GM12878 (cell line): Measurements from ENCODE around the gene TTC9C. TPM values are rescaled to one million over a fixed set of nuclear protein-coding genes. Genes with fewer than 3 reads are reported as not detected.

ENCODE experiments used
- CHD4 ChIP-seq: fragments of 200-600 bp; sonication (generic); IDR thresholded peaks from 2 replicates; pipeline ENCODE4 v1.6.1; 2016; ENCODE audit warnings: mild to moderate bottlenecking
- polyA plus RNA-seq, 11 experiments: library from polyadenylated mRNA; depleted of rRNA in 4 of 11; unstranded in 6 of 11; stranded (reverse) in 5 of 11; fragments of >200 nt; fragmentation: Nextera tagmentation in 4 of 11; fragmentation: Illumina TruSeq in 1 of 11; extraction: Ambion mirVana in 4 of 11; extraction: Trizol in 1 of 11; gene quantifications; 1 replicate in 1 of 11; 2 replicates in 10 of 11; pipeline versions ENCODE4 v1.2.1 to v1.2.3, GENCODE V29; 2011 to 2016; ENCODE audit warnings: inconsistent platforms in 2 of 11, missing spikeins in 2 of 11, low read depth in 1 of 11
- total RNA-seq, 4 experiments: library from RNA; depleted of rRNA in 3 of 4; stranded (reverse); fragments of >200 nt in 3 of 4; fragmentation: Illumina TruSeq in 1 of 4; extraction: Trizol in 1 of 4; gene quantifications; 2 replicates each; pipeline versions ENCODE4 v1.2.1 to v1.2.3, GENCODE V29; 2013 to 2021
- TF ChIP-seq, protein P1 (sequence below): fragments of 450-650 bp; formaldehyde crosslinking; IDR thresholded peaks from 2 replicates; pipeline ENCODE4 v1.4.0; 2020; ENCODE audit warnings: mild to moderate bottlenecking, moderate library complexity
- TF ChIP-seq, protein P2 (sequence below): fragments of 450-650 bp; conservative IDR thresholded peaks from 2 replicates; pipeline ENCODE4 v1.6.1; 2017; ENCODE audit warnings: mild to moderate bottlenecking, moderate library complexity

TTC9C gene
- total and polyA plus RNA-seq, 10 of the 15 experiments (the other 5 are each of a cell fraction or from before 2014, with no cell fraction given) = 42.0 to 72.3 (median 50.4) TPM

DNA sequence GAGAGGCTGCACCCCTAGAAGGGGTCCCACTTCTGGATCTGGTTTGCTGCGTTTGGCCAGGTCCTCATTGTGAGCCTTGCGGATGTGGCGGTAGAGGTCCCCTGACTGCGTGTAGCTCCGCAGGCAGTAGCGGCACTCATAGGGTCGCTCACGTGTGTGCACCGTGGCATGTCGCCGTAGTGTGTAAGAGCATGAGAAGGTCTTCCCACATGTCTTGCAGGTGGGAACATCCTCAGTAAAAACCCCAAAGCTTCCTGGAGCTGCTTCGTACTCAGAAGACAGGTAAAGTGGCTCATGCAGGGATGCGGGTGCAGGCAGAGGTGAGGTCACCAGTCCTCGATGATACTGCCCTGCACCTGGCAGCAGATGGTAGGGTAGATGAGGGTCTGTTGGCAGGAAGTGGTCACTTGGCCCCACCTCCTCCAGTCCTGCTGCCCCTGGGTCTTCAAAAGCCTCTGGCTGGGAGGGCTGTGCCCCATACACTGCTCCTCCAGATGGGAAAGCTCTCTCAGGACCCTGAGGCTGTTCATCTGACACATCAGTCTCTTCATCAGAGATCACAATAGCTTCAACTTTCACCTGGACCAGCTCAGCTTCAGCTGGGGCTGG, 24.0 kb downstream of the TTC9C start (continued):
- TF ChIP-seq, protein P1, sequence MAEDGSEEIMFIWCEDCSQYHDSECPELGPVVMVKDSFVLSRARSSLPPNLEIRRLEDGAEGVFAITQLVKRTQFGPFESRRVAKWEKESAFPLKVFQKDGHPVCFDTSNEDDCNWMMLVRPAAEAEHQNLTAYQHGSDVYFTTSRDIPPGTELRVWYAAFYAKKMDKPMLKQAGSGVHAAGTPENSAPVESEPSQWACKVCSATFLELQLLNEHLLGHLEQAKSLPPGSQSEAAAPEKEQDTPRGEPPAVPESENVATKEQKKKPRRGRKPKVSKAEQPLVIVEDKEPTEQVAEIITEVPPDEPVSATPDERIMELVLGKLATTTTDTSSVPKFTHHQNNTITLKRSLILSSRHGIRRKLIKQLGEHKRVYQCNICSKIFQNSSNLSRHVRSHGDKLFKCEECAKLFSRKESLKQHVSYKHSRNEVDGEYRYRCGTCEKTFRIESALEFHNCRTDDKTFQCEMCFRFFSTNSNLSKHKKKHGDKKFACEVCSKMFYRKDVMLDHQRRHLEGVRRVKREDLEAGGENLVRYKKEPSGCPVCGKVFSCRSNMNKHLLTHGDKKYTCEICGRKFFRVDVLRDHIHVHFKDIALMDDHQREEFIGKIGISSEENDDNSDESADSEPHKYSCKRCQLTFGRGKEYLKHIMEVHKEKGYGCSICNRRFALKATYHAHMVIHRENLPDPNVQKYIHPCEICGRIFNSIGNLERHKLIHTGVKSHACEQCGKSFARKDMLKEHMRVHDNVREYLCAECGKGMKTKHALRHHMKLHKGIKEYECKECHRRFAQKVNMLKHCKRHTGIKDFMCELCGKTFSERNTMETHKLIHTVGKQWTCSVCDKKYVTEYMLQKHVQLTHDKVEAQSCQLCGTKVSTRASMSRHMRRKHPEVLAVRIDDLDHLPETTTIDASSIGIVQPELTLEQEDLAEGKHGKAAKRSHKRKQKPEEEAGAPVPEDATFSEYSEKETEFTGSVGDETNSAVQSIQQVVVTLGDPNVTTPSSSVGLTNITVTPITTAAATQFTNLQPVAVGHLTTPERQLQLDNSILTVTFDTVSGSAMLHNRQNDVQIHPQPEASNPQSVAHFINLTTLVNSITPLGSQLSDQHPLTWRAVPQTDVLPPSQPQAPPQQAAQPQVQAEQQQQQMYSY (CRISPR knock-in tag) = no peak
- TF ChIP-seq CHD4 = no peak
- TF ChIP-seq, protein P2, sequence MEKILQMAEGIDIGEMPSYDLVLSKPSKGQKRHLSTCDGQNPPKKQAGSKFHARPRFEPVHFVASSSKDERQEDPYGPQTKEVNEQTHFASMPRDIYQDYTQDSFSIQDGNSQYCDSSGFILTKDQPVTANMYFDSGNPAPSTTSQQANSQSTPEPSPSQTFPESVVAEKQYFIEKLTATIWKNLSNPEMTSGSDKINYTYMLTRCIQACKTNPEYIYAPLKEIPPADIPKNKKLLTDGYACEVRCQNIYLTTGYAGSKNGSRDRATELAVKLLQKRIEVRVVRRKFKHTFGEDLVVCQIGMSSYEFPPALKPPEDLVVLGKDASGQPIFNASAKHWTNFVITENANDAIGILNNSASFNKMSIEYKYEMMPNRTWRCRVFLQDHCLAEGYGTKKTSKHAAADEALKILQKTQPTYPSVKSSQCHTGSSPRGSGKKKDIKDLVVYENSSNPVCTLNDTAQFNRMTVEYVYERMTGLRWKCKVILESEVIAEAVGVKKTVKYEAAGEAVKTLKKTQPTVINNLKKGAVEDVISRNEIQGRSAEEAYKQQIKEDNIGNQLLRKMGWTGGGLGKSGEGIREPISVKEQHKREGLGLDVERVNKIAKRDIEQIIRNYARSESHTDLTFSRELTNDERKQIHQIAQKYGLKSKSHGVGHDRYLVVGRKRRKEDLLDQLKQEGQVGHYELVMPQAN = no peak
